Hepatocyte (in vitro differentiated cells): ENCODE measurements around the gene LRRC52. TPM values are rescaled to one million over a fixed set of nuclear protein-coding genes. Genes with fewer than 3 reads are reported as not detected.

Experiments
- DNase-seq: peaks from one replicate; pipeline ENCODE4 v3.0.0-alpha.2; 2016; ENCODE audit warnings: low spot score
- H2AFZ ChIP-seq: fragments of 200-600 bp; sonication (generic); 2 replicates; pipeline ENCODE4 v1.6.0; 2016; ENCODE audit warnings: antibody characterized with exemption, mild to moderate bottlenecking
- H3K27ac ChIP-seq: fragments of 200-600 bp; sonication (generic); 2 replicates; pipeline ENCODE4 v1.5.1; 2016; ENCODE audit warnings: mild to moderate bottlenecking
- H3K27me3 ChIP-seq: fragments of 200-600 bp; sonication (generic); 2 replicates; pipeline ENCODE4 v1.6.1; 2016
- H3K36me3 ChIP-seq: fragments of 200-600 bp; sonication (generic); replicated peaks from 2 replicates; pipeline ENCODE4 v1.5.1; 2016; ENCODE audit warnings: low read depth; ENCODE audit not compliant: insufficient read depth
- H3K4me1 ChIP-seq: fragments of 200-600 bp; sonication (generic); 2 replicates; pipeline ENCODE4 v1.5.1; 2016; ENCODE audit warnings: mild to moderate bottlenecking, moderate library complexity; ENCODE audit not compliant: insufficient read depth
- H3K4me2 ChIP-seq: fragments of 200-600 bp; sonication (generic); 2 replicates; pipeline ENCODE4 v1.6.0; 2016
- H3K4me3 ChIP-seq: fragments of 200-600 bp; sonication (generic); 2 replicates; pipeline ENCODE4 v1.5.1; 2016; ENCODE audit warnings: mild to moderate bottlenecking
- H3K79me2 ChIP-seq: fragments of 200-600 bp; sonication (generic); 2 replicates; pipeline ENCODE4 v1.6.0; 2017; ENCODE audit warnings: mild to moderate bottlenecking
- H3K9me2 ChIP-seq: fragments of 200-600 bp; sonication (generic); replicated peaks from 2 replicates; pipeline ENCODE4 v1.6.0; 2017; ENCODE audit warnings: mild to moderate bottlenecking; ENCODE audit not compliant: insufficient read depth
- H3K9me3 ChIP-seq: fragments of 200-600 bp; sonication (generic); 2 replicates; pipeline ENCODE4 v1.5.1; 2016; ENCODE audit warnings: low read depth, mild to moderate bottlenecking
- H4K20me1 ChIP-seq: fragments of 200-600 bp; sonication (generic); 2 replicates; pipeline ENCODE4 v1.6.0; 2016; ENCODE audit warnings: mild to moderate bottlenecking; ENCODE audit not compliant: insufficient read depth, poor library complexity, severe bottlenecking
- CTCF ChIP-seq: fragments of 200-600 bp; sonication (generic); IDR thresholded peaks from 2 replicates; pipeline ENCODE4 v1.5.1; 2016; ENCODE audit warnings: antibody characterized with exemption, mild to moderate bottlenecking; ENCODE audit not compliant: poor library complexity
- EZH2 ChIP-seq: fragments of 200-600 bp; sonication (generic); IDR thresholded peaks from 2 replicates; pipeline ENCODE4 v1.6.1; 2016; ENCODE audit warnings: antibody characterized with exemption, mild to moderate bottlenecking, borderline replicate concordance
- EZH2phosphoT487 ChIP-seq: fragments of 200-600 bp; sonication (generic); IDR thresholded peaks from one replicate; pipeline ENCODE4 v1.6.1; 2018; ENCODE audit warnings: antibody characterized with exemption, mild to moderate bottlenecking, low read depth, moderate library complexity; ENCODE audit not compliant: unreplicated experiment, severe bottlenecking
- WGBS: methylation state at CpG from one replicate; pipeline ENCODE4 v1.1.6; 2016; ENCODE audit warnings: low lambda C conversion rate; ENCODE audit errors: missing lambda C conversion rate; 5-methylcytosine and 5-hydroxymethylcytosine counted together
- polyA plus RNA-seq: library from polyadenylated mRNA; unstranded; fragments of >200 nt; fragmentation: Nextera tagmentation; extraction: Ambion mirVana; gene quantifications from 2 replicates; pipeline ENCODE4 v1.2.1, GENCODE V29; 2016
- total RNA-seq: library from RNA; depleted of rRNA; stranded (reverse); fragments of >200 nt; gene quantifications from 2 replicates; pipeline ENCODE4 v1.2.3, GENCODE V29; 2014

The LRRC52 gene
- total and polyA plus RNA-seq, 2 experiments from 2014 or later, result not detected

GRCh38 chr1:165531021-165531420, 12.8 kb upstream of the LRRC52 start:
- 45% methylated on average over 2 of the region's 2 CpGs for WGBS
- TF ChIP-seq EZH2phosphoT487 (no peak), EZH2 (no peak)
- H4K20me1 ChIP-seq, result no peaks in the 10 kb centered on the region
- no peaks in the 10 kb centered on the region for H3K79me2 ChIP-seq
- DNase-seq, result no peak
- no peak overlapping the region for H3K27ac ChIP-seq
- H3K9me3 ChIP-seq, result no peaks in the 10 kb centered on the region
- H3K27me3 ChIP-seq, result no peaks in the 10 kb centered on the region
- no peaks in the 10 kb centered on the region for H3K36me3 ChIP-seq
- no peaks in the 10 kb centered on the region for H3K4me1 ChIP-seq
- H3K4me3 ChIP-seq, result no peak overlapping the region
- no peaks in the 10 kb centered on the region for H3K9me2 ChIP-seq
- no peak overlapping the region for H3K4me2 ChIP-seq
- no peak overlapping the region for H2AFZ ChIP-seq

GRCh38 chr1:165532053-165532452, 11.7 kb upstream of the LRRC52 start:
- WGBS, result 88% methylated on average over 7 of the region's 7 CpGs

GRCh38 chr1:165533254-165533653, 10.5 kb upstream of the LRRC52 start:
- H3K9me2 ChIP-seq, result no peaks in the 10 kb centered on the region
- H3K9me3 ChIP-seq, result no peaks in the 10 kb centered on the region
- H2AFZ ChIP-seq, result no peak overlapping the region
- TF ChIP-seq EZH2phosphoT487, result no peak
- no peak for TF ChIP-seq CTCF
- no peak for TF ChIP-seq EZH2
- no peaks in the 10 kb centered on the region for H3K79me2 ChIP-seq
- DNase-seq, result no peak
- no peak overlapping the region for H3K4me2 ChIP-seq
- no peaks in the 10 kb centered on the region for H4K20me1 ChIP-seq
- H3K4me1 ChIP-seq, result no peaks in the 10 kb centered on the region
- 91% methylated on average over 4 of the region's 4 CpGs for WGBS
- H3K4me3 ChIP-seq, result no peak overlapping the region
- H3K27ac ChIP-seq, result no peak overlapping the region
- no peaks in the 10 kb centered on the region for H3K27me3 ChIP-seq
- H3K36me3 ChIP-seq, result no peaks in the 10 kb centered on the region

More at GRCh38 chr1:165532053-165532452, 11.7 kb upstream of the LRRC52 start:
- Histone ChIP-seq H3K4me2 (no peak overlapping the region), H4K20me1 (no peaks in the 10 kb centered on the region), H3K79me2 (no peaks in the 10 kb centered on the region), H3K27me3 (no peaks in the 10 kb centered on the region), H2AFZ (no peak overlapping the region), H3K36me3 (no peaks in the 10 kb centered on the region), H3K9me3 (no peaks in the 10 kb centered on the region), H3K4me3 (no peak overlapping the region), H3K9me2 (no peaks in the 10 kb centered on the region), H3K27ac (no peak overlapping the region), H3K4me1 (no peaks in the 10 kb centered on the region)
- TF ChIP-seq EZH2phosphoT487, result no peak
- no peak for TF ChIP-seq CTCF
- TF ChIP-seq EZH2, result no peak
- DNase-seq, result no peak

- H2AFZ ChIP-seq, result no peak overlapping the region
- no peak for DNase-seq
- TF ChIP-seq EZH2phosphoT487 (no peak), CTCF (no peak), EZH2 (no peak)
- H3K9me3 ChIP-seq, result no peaks in the 10 kb centered on the region
- no peak overlapping the region for H3K4me2 ChIP-seq
- no peaks in the 10 kb centered on the region for H3K79me2 ChIP-seq
- no peak overlapping the region for H3K27ac ChIP-seq
- H4K20me1 ChIP-seq, result no peaks in the 10 kb centered on the region
- H3K4me1 ChIP-seq, result no peaks in the 10 kb centered on the region
- no peaks in the 10 kb centered on the region for H3K36me3 ChIP-seq
- no peak overlapping the region for H3K4me3 ChIP-seq
- H3K9me2 ChIP-seq, result no peaks in the 10 kb centered on the region
- no peaks in the 10 kb centered on the region for H3K27me3 ChIP-seq
- WGBS, result 83% methylated on average over 3 of the region's 3 CpGs
Observed at GRCh38 chr1:165536016-165536415, 7.8 kb upstream of the LRRC52 start.
